Fibroblast of lung (primary cell): ENCODE data around the gene HABP2.

ENCODE experiments used
- EZH2 ChIP-seq: IDR thresholded peaks from 2 replicates; pipeline ENCODE4 v1.5.1; 2012; ENCODE audit warnings: low read length, control low read depth, mild to moderate bottlenecking; ENCODE audit errors: missing control alignments
- TF ChIP-seq, protein P1 (sequence below), 2 donors: IDR thresholded peaks in 1 of 2; conservative IDR thresholded peaks in 1 of 2; 1 replicate in 1 of 2; 2 replicates in 1 of 2; pipeline ENCODE4 v1.5.1; 2011 to 2012; ENCODE audit warnings: low read length in 2 of 2, control low read depth in 1 of 2, inconsistent platforms in 1 of 2, low read depth in 1 of 2, mild to moderate bottlenecking in 1 of 2

DNA sequence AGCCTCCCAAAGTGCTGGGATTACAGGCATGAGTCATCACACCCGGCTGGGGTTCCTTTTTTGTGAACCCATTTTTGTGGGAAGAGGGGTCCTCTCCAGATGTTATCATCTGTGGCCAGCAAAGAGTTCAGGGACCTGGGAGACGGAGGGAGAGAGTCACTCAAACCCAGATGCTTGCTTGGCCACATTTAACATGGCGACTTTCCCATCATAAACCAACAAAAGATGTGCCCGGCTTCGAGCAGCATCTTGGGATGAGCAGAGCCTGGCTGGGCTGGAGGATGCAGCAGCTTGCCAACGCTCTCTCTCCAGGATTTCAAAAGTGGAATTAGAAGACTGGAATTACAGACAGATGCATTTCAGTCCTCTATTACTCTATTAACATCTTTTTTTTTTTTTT lies 19.1 kb upstream of the HABP2 start:
- TF ChIP-seq, protein P1, sequence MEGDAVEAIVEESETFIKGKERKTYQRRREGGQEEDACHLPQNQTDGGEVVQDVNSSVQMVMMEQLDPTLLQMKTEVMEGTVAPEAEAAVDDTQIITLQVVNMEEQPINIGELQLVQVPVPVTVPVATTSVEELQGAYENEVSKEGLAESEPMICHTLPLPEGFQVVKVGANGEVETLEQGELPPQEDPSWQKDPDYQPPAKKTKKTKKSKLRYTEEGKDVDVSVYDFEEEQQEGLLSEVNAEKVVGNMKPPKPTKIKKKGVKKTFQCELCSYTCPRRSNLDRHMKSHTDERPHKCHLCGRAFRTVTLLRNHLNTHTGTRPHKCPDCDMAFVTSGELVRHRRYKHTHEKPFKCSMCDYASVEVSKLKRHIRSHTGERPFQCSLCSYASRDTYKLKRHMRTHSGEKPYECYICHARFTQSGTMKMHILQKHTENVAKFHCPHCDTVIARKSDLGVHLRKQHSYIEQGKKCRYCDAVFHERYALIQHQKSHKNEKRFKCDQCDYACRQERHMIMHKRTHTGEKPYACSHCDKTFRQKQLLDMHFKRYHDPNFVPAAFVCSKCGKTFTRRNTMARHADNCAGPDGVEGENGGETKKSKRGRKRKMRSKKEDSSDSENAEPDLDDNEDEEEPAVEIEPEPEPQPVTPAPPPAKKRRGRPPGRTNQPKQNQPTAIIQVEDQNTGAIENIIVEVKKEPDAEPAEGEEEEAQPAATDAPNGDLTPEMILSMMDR (conservative IDR thresholded peaks at IDR 0.05 in 1 of 2, IDR thresholded peaks at IDR 0.05 in 1 of 2; ENCODE audit: low read depth in 1 of 2, low read length in 2 of 2): no peak
- no peak for TF ChIP-seq EZH2
